Measurements from ENCODE around the gene IGFBP6. TPM values are rescaled to one million over a fixed set of nuclear protein-coding genes. Genes with fewer than 3 reads are reported as not detected.

The IGFBP6 gene
- total RNA-seq, 4 donors from 2014 or later = 76.6 to 363 (median 186) TPM

GRCh38 chr12:53060064-53060720 is 37.3 kb upstream of the IGFBP6 start:
- Histone ChIP-seq H3K36me3 (peaks cover 29 to 44% of the 10 kb centered on the region in 2 donors), H3K4me1 (peaks cover 21 to 59% of the 10 kb centered on the region in 2 donors), H3K27me3 (no peaks in the 10 kb centered on the region), H3K4me3 (replicated peaks in 1 of 3) (no peak overlapping the region), H3K9me3 (no peaks in the 10 kb centered on the region), H3K27ac (peak overlapping the region in 2 of 3 donors; percentile 71 to 75)
- no peak for TF ChIP-seq POLR2A (IDR thresholded peaks at IDR 0.05)
- no peak for TF ChIP-seq CTCF (IDR thresholded peaks at IDR 0.05)
- intact Hi-C loops (cut with DNase I) = loop anchor here (10.0 kb wide), 1 partner anchor 135 kb away; no protein-coding TSS in a partner anchor
- DNase-seq = no peak
- WGBS, 2 donors = 84 to 86% methylated on average over 7 to 12 of the region's 17 CpGs

- 46 to 60% methylated on average over 5 to 7 of the region's 18 CpGs for WGBS, 2 donors
- intact Hi-C loops (cut with DNase I) = loop anchor here (10.0 kb wide), 1 partner anchor 134 kb away; no protein-coding TSS in a partner anchor
- Histone ChIP-seq H3K27me3 (no peaks in the 10 kb centered on the region), H3K9me3 (no peaks in the 10 kb centered on the region), H3K4me1 (peaks cover 21 to 63% of the 10 kb centered on the region in 2 donors), H3K27ac (peak overlapping the region; percentile 56 to 75 (median 71)), H3K4me3 (replicated peaks in 1 of 3) (no peak overlapping the region), H3K36me3 (peaks cover 29 to 44% of the 10 kb centered on the region in 2 donors)
- DNase-seq = peak; percentile 64 to 65
- TF ChIP-seq POLR2A (IDR thresholded peaks at IDR 0.05) (no peak), CTCF (IDR thresholded peaks at IDR 0.05) (no peak)
Measured at GRCh38 chr12:53060721-53061276, 36.7 kb upstream of the IGFBP6 start.

- H3K27ac ChIP-seq = peak overlapping the region; percentile 56 to 75 (median 71)
- peak; percentile 85 to 90 for DNase-seq
- no peaks in the 10 kb centered on the region for H3K9me3 ChIP-seq
- no peak overlapping the region for H3K4me3 ChIP-seq (replicated peaks in 1 of 3)
- TF ChIP-seq CTCF (IDR thresholded peaks at IDR 0.05) = peak in 4 of 6 experiments; percentile 15 to 35 (median 24)
- TF ChIP-seq POLR2A (IDR thresholded peaks at IDR 0.05) = no peak
- peaks cover 25 to 70% of the 10 kb centered on the region in 2 donors for H3K4me1 ChIP-seq
- H3K27me3 ChIP-seq = no peaks in the 10 kb centered on the region
- intact Hi-C loops (cut with DNase I) = loop anchor here (10.0 kb wide), 1 partner anchor 133 kb away; no protein-coding TSS in a partner anchor
- WGBS, 2 donors = 50 to 52% methylated on average over 3 to 4 of the region's 5 CpGs
- peaks cover 30 to 39% of the 10 kb centered on the region in 2 donors for H3K36me3 ChIP-seq
Measured at GRCh38 chr12:53061404-53062010, 36.0 kb upstream of the IGFBP6 start.

GRCh38 chr12:53062011-53062961 is 35.2 kb upstream of the IGFBP6 start:
- 74 to 77% methylated on average over 19 to 20 of the region's 20 CpGs for WGBS, 2 donors

More at GRCh38 chr12:53062011-53062961, 35.2 kb upstream of the IGFBP6 start:
- intact Hi-C loops (cut with DNase I) = loop anchor here (10.0 kb wide), 1 partner anchor 133 kb away; no protein-coding TSS in a partner anchor
- peaks cover 27 to 33% of the 10 kb centered on the region in 2 donors for H3K36me3 ChIP-seq
- H3K9me3 ChIP-seq = no peaks in the 10 kb centered on the region
- DNase-seq = no peak
- H3K4me3 ChIP-seq (replicated peaks in 1 of 3) = no peak overlapping the region
- H3K27ac ChIP-seq = peak overlapping the region in 2 of 3 donors; percentile 71 to 75
- H3K27me3 ChIP-seq = no peaks in the 10 kb centered on the region
- H3K4me1 ChIP-seq = peaks cover 26 to 70% of the 10 kb centered on the region in 2 donors
- TF ChIP-seq CTCF (IDR thresholded peaks at IDR 0.05) (no peak), POLR2A (IDR thresholded peaks at IDR 0.05) (no peak)

Measured in thyroid gland (tissue), 4 donors.